Glutamatergic neuron (in vitro differentiated cells): ENCODE results near the gene TRPM5. TPM values are rescaled to one million over a fixed set of nuclear protein-coding genes. Genes with fewer than 3 reads are reported as not detected.
A peak's percentile ranks its signal among the peaks of the same experiment; 100 is the strongest.

Experiments
- DNase-seq: peaks from one replicate; pipeline ENCODE4 v3.0.0; 2022
- H3K27ac Mint-ChIP-seq: one replicate; pipeline ENCODE4 v1.8.0; 2020; ENCODE audit warnings: mild to moderate bottlenecking, mixed read lengths, inconsistent platforms; ENCODE audit not compliant: unreplicated experiment
- H3K27me3 Mint-ChIP-seq: one replicate; pipeline ENCODE4 v1.8.0; 2020; ENCODE audit warnings: mild to moderate bottlenecking, moderate library complexity, mixed read lengths, inconsistent platforms; ENCODE audit not compliant: unreplicated experiment
- H3K36me3 Mint-ChIP-seq: one replicate; pipeline ENCODE4 v1.8.0; 2020; ENCODE audit warnings: mild to moderate bottlenecking, mixed read lengths, inconsistent platforms; ENCODE audit not compliant: unreplicated experiment
- H3K4me1 Mint-ChIP-seq: one replicate; pipeline ENCODE4 v1.8.0; 2020; ENCODE audit warnings: mild to moderate bottlenecking, low read depth, mixed read lengths, inconsistent platforms; ENCODE audit not compliant: unreplicated experiment
- H3K4me3 Mint-ChIP-seq: one replicate; pipeline ENCODE4 v1.8.0; 2020; ENCODE audit warnings: mild to moderate bottlenecking, mixed read lengths, inconsistent platforms; ENCODE audit not compliant: unreplicated experiment
- H3K9me3 Mint-ChIP-seq: one replicate; pipeline ENCODE4 v1.8.0; 2020; ENCODE audit warnings: mild to moderate bottlenecking, moderate library complexity, mixed read lengths, inconsistent platforms; ENCODE audit not compliant: unreplicated experiment
- total RNA-seq: library from RNA; stranded (reverse); fragmentation: NEBNext Ultra II Directional; extraction: Animal tissue kit (Norgen Biotek cat#: 25700); gene quantifications from one replicate; pipeline ENCODE4 v1.2.1, GENCODE V29; 2021; ENCODE audit not compliant: unreplicated experiment
- TF ChIP-seq, protein P1 (sequence below): fragments of 200-600 bp; sonication (generic); IDR thresholded peaks from one replicate; pipeline ENCODE4 v1.5.0; 2021; ENCODE audit not compliant: partially characterized antibody, unreplicated experiment

Gene TRPM5
- total RNA-seq, 1 donor from 2014 or later, result not detected

DNA sequence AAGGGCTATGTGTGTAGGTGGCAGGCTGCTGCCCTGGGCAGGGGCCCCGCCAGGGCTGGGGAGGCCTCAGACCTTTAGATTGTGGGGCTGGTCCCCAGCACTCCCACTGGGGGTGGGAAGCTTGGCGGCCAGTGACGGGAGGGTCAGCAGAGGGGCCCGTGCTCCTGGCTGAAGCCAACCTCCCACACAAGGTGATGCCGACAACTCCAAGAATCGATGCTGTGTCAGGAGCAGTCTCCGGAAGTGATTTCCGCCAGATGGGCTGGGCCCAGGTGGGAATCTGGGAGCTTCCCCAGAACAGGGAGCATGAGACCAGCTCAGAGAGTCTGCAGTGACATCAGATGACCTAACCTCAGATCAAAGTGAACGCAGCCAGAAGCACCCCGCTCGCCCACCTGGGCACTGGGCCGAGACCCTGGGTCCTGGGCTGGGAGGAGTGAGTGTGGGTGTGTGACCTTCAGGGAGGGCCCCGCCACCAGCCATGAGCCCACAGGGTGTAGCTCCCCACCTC lies 7.7 kb downstream of the TRPM5 start:
- TF ChIP-seq, protein P1, sequence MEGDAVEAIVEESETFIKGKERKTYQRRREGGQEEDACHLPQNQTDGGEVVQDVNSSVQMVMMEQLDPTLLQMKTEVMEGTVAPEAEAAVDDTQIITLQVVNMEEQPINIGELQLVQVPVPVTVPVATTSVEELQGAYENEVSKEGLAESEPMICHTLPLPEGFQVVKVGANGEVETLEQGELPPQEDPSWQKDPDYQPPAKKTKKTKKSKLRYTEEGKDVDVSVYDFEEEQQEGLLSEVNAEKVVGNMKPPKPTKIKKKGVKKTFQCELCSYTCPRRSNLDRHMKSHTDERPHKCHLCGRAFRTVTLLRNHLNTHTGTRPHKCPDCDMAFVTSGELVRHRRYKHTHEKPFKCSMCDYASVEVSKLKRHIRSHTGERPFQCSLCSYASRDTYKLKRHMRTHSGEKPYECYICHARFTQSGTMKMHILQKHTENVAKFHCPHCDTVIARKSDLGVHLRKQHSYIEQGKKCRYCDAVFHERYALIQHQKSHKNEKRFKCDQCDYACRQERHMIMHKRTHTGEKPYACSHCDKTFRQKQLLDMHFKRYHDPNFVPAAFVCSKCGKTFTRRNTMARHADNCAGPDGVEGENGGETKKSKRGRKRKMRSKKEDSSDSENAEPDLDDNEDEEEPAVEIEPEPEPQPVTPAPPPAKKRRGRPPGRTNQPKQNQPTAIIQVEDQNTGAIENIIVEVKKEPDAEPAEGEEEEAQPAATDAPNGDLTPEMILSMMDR, result no peak
- H3K36me3 Mint-ChIP-seq, result no peaks in the 10 kb centered on the region
- H3K27me3 Mint-ChIP-seq, result peaks cover 20% of the 10 kb centered on the region
- no peaks in the 10 kb centered on the region for H3K4me1 Mint-ChIP-seq
- no peak overlapping the region for H3K27ac Mint-ChIP-seq
- no peak overlapping the region for H3K4me3 Mint-ChIP-seq
- H3K9me3 Mint-ChIP-seq, result peaks cover 4% of the 10 kb centered on the region
- DNase-seq, result peak; percentile 10

DNA sequence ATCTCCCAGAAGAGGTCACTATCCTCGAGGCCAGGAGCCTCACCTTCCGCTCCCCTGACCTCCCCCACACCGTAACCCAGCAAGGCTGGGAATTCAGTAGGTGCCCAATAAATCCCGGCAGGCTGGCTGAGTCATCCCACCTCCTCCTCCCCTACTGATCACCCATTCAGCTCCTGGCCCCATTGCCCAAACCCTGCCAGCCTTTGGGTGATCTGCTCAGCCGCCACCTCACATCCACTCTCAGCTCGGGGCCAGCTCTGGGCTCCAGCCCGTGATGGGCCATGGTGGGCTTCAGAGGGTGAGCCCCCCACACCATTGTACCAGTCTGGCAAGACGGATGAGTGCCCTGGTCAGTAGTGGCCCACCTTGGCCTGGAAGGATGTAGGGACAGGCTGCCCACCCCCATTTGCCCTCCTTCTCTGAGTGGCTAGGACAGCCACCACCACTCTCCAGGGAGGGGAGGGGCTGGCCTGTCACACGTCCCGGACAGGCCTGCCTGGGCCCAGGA lies 8.2 kb downstream of the TRPM5 start:
- Mint-ChIP-seq H3K36me3 (no peaks in the 10 kb centered on the region), H3K27me3 (peaks cover 20% of the 10 kb centered on the region), H3K4me3 (no peak overlapping the region), H3K4me1 (no peaks in the 10 kb centered on the region), H3K9me3 (peaks cover 7% of the 10 kb centered on the region), H3K27ac (no peak overlapping the region)
- TF ChIP-seq, protein P1, result no peak
- peak; percentile 9 for DNase-seq

DNA sequence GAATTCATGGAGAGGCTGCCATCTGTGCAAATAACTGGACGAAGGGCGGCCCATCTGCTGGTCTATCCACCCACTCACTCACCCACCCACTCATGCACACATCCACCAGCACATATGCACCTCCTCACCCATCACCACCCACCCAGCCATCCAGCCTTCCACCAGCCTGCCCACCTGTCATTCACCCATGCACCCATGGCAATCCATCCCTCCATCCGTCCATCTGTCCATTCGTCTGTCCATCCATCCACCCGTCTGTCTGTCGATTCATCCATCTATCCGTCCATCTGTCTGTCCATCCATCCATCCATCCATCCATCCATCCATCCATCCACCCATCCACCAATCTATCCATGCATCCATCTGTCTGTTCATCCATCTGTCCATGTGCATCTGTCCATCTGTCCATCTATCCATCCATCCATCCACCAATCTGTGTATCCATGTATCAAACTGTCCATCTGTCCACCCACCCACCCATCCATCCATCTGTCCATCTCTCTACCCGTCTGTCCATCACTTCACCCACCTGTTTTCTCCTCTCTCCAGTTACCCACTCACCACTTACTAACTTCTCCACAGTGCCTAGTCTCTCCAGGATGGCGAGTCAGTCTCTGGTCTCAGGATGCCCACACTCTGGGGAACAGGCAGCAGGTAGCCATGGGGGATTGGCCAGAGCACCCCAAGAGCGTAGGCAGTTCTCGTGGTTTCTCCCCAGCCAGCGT lies 8.9 kb downstream of the TRPM5 start:
- no peaks in the 10 kb centered on the region for H3K36me3 Mint-ChIP-seq

DNA sequence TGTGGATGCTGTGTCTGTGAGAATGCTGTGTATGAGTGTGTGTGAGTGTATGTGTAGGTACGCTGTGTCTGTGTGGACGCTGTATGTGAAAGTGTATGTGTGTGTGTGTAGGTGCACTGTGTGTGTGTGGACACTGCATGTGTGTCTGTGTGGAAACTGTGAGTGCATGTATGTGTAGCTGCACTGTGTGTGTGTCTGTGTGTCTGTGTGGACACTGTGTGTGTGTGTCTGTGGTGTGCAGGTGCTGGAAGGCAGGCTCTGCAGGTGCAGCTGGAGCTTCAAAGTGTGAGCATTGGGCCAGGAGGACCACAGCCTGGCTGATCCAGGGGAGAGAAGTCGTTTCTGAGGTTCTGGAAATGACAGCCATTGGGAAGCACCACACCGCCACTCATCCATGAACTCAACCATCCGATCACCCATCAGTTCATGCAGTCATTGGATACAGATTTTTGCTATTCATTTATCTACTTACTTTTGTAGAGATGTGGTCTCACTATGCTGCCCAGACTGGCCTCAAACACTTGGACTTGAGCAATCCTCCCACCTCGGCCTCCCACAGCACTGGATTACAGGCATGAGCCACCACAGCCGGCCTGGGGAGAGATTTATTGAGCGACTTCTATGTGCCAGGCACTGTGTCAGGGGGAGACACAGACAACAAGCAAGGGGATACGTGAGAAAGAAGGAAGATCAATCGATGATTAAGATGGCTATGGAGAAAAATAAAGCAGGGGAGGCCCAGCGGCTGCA lies 9.6 kb downstream of the TRPM5 start:
- Mint-ChIP-seq H3K9me3 (peaks cover 7% of the 10 kb centered on the region), H3K36me3 (no peaks in the 10 kb centered on the region), H3K27ac (no peak overlapping the region), H3K4me1 (no peaks in the 10 kb centered on the region), H3K27me3 (peaks cover 13% of the 10 kb centered on the region), H3K4me3 (no peak overlapping the region)
- TF ChIP-seq, protein P1, result no peak
- peak; percentile 3 for DNase-seq

More for the DNA sequence above, 8.9 kb downstream of the TRPM5 start:
- H3K4me3 Mint-ChIP-seq, result no peak overlapping the region
- no peaks in the 10 kb centered on the region for H3K4me1 Mint-ChIP-seq
- peaks cover 7% of the 10 kb centered on the region for H3K9me3 Mint-ChIP-seq
- TF ChIP-seq, protein P1, result no peak
- peak; percentile 11 for DNase-seq
- peaks cover 18% of the 10 kb centered on the region for H3K27me3 Mint-ChIP-seq
- no peak overlapping the region for H3K27ac Mint-ChIP-seq

DNA sequence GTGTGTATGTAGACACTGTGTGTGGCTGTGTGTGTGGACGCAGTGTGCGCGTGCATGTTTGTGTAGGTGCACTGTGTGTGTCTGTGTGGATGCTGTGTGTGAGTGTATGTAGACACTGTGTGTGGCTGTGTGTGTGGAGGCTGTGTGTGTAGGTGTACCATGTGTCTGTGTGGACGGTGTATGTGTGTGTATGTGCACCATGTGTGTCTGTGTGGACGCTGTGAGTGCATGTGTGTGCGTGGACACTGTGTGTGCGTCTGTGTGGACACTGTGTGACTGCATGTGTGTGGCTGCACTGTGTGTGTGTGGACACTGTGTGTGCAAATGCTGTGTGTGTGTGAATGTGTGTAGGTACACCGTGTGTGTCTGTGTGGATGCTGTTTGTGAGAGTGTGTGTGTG lies 10.3 kb downstream of the TRPM5 start:
- H3K27me3 Mint-ChIP-seq, result peaks cover 11% of the 10 kb centered on the region
- no peak overlapping the region for H3K4me3 Mint-ChIP-seq
- no peaks in the 10 kb centered on the region for H3K36me3 Mint-ChIP-seq
- H3K4me1 Mint-ChIP-seq, result no peaks in the 10 kb centered on the region
- no peak overlapping the region for H3K27ac Mint-ChIP-seq
- H3K9me3 Mint-ChIP-seq, result peaks cover 7% of the 10 kb centered on the region
- TF ChIP-seq, protein P1, result no peak
- DNase-seq, result no peak
